Cardiac fibroblast (primary cell): ENCODE measurements around the gene SPTBN4.

Experiments used
- DNase-seq, 2 donors: peaks; one replicate each; pipeline versions ENCODE4 v3.0.0 to v3.0.0-alpha.2; 2010; ENCODE audit warnings: low read depth in 2 of 2
- H3K4me3 ChIP-seq, 2 donors: replicated peaks in 1 of 2; 1 replicate in 1 of 2; 2 replicates in 1 of 2; pipeline ENCODE4 v1.5.1; 2011; ENCODE audit warnings: low read depth in 2 of 2, low read length in 2 of 2, mild to moderate bottlenecking in 2 of 2, moderate library complexity in 1 of 2
- CTCF ChIP-seq: IDR thresholded peaks from one replicate; pipeline ENCODE4 v1.5.1; 2011; ENCODE audit warnings: low read depth, mild to moderate bottlenecking, low read length, inconsistent platforms

SPTBN4 gene

GRCh38 chr19:40529093-40529954, 62.5 kb downstream of the SPTBN4 start:
- H3K4me3 ChIP-seq, result peak overlapping the region; percentile 27 to 33
- TF ChIP-seq CTCF, result peak; percentile 88
- peak; percentile 79 to 82 for DNase-seq

- no peak for TF ChIP-seq CTCF
- no peak for DNase-seq
- H3K4me3 ChIP-seq, result no peak overlapping the region
Measured at GRCh38 chr19:40530091-40530901, 63.5 kb downstream of the SPTBN4 start.

GRCh38 chr19:40533508-40533907, 66.7 kb downstream of the SPTBN4 start:
- TF ChIP-seq CTCF, result peak; percentile 42
- DNase-seq, result no peak
- no peak overlapping the region for H3K4me3 ChIP-seq

DNA sequence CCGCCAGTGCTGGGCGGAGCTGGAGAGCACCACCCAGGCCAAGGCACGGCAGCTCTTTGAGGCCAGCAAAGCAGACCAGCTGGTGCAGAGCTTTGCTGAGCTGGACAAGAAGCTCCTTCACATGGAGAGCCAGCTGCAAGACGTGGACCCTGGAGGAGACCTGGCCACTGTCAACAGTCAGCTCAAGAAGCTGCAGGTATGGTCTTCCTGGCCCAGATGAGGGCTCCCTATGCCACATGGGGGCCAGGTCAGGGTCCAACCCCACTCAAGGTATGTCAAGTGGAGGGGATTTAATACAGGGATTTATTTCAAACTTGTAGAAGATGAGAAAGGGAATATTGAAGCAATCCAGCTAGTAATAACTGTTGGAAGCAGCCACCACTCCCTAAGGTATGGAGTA, 67.3 kb downstream of the SPTBN4 start:
- no peak overlapping the region for H3K4me3 ChIP-seq
- no peak for TF ChIP-seq CTCF
- DNase-seq, result no peak

GRCh38 chr19:40539070-40539469, 72.3 kb downstream of the SPTBN4 start:
- no peak for TF ChIP-seq CTCF
- no peak overlapping the region for H3K4me3 ChIP-seq
- DNase-seq, result peak in 1 of 2 donors; percentile 18

DNA sequence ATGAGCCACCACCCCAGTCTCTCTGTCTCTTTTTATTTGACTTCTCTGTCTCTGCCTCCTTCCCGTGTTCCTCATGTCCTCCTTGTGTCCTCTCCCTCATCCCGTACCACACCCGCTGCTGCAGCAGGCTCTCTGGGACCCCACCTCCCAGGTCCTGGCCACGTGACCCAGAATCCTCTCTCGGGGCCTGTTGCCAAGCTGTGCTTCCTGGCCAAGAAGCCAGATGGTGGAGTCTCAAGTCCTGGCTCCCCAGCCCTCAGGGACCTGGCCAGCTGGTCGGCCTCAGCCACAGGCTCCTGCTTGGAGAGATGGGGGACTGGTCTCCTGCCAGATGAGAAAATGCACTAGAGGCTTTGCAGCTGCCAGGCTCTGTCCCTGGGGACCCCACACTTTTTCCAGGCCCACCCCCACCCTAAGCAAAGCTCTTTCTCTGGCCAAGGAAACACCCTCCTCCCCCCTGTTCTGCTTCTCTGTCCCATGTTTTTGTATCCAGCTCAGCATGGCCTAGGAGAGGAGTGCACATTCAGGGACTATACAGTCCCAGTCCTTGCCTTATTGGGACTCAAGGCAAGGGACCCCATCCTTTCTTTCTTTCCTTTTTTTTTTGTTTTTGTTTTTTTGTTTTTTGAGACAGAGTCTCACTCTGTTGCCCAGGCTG, 75.5 kb downstream of the SPTBN4 start:
- no peak overlapping the region for H3K4me3 ChIP-seq
- no peak for TF ChIP-seq CTCF

More for the DNA sequence above, 75.5 kb downstream of the SPTBN4 start:
- peak; percentile 80 to 97 for DNase-seq
